Left ventricle myocardium superior (tissue), 1 donor: Measurements from ENCODE around the gene MEF2A. TPM values are rescaled to one million over a fixed set of nuclear protein-coding genes. Genes with fewer than 3 reads are reported as not detected.
"Not testable (repeated sequence)": the region's sequence is repeated elsewhere in the genome, so short reads cannot be mapped to it uniquely, and the experiment has no call there.

Experiments
- ATAC-seq: fragments of 200-7000 bp; cut with Tn5 transposase; one replicate; pipeline ENCODE4 v1.9.1; 2020; ENCODE audit warnings: mild to moderate bottlenecking, moderate library complexity
- DNase-seq: peaks from one replicate; pipeline ENCODE4 v3.0.0-alpha.2; 2020
- intact Hi-C: fragments of 100-400 bp; cut with micrococcal nuclease; formaldehyde crosslinking; loops from one replicate; pipeline ENCODE4 v1.11.0; 2022
- total RNA-seq: library from RNA; stranded (reverse); fragmentation: NEBNext Ultra II Directional; extraction: Animal tissue kit (Norgen Biotek cat#: 25700); gene quantifications from one replicate; pipeline ENCODE4 v1.2.1, GENCODE V29; 2021
- donor health status: DM: no; HTN: yes; CAD: no; lungs with severe emphysema.

MEF2A gene
- total RNA-seq, 1 donor from 2014 or later, result 160 TPM

DNA sequence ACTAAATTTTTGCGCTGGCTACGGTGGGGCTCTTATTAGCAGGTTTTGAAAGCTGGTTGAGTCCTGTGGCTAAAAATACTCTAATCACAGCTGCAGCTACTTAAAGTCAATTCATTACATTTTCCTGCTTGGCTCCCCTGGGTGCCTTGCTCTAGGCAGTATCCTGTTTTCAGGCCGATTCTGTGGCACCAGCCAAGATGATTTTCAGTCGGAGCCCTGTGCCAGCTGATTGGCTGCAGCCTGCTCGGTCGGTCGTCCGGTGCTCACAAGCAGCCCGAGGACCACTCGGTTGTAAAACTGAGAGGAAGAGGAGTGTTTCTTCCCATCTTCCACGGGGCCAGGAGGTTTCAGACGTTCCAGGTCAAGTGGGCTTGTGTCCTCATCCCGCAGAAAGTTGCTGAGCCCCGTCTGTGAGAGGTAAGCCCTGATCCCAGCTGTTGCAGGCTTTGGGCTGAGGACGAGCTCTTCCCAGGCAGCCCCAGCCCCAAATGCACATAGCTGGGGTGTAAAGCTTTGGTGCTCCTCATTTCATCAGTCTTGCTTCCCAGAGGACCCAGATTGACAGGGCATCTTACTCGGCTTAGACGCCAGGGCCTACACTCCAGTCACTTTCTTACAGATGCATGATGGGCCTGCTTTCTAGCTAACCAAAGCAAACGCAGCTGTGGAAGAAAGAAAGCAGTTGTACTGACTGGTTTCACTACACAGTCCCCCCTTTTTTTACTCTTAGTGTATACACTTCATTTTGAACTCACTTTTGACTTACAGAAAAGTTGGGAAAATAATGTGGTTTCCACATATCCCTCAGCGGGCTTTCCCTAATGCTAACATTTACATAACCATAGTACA, 151.6 kb downstream of the MEF2A start:
- intact Hi-C loops, result no loop called here
- ATAC-seq, result peak; percentile 77
- DNase-seq, result peak; percentile 61

DNA sequence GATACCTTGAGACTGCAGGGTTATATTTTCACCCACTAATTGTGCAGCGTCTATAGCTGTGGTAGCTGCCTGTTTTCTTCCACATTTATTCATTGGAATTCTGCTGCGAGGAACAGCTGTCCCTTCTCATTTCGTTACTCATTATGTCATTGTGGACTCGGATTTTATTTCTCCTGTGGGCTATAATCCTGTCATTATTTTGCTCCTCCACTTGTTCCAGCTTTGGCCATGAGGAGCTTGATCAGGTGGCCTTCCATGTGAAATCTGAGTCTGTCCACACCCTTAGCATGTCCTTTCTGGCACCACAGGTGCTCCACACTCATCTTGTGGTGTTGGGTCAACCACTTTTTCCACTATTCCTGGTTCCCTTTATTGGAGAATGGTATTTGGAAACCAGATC, 152.6 kb downstream of the MEF2A start:
- DNase-seq (no peak), ATAC-seq (peak; percentile 36)
- intact Hi-C loops, result no loop called here

DNA sequence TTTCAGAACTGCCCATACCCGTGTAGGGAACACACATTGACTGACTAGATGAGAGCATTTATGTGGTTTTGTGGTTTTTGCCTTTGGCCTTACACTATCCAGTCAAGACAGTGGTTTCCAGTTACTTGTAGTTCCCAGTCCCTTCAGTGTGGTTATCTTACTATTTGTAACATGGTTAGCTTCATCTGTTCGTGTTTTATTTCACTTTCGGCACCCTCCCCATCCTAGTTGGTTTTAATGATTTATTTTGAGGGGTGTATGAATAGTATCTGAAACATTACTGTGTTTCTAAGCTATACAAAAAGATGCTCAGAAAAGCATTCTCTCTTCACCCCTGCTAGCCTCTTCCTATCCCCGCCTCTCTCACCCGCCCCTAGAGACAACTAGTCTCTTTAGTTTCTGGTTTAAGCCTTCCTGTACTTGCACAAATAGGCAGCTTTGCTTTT, 153.3 kb downstream of the MEF2A start:
- ATAC-seq, result no peak
- intact Hi-C loops, result no loop called here

DNA sequence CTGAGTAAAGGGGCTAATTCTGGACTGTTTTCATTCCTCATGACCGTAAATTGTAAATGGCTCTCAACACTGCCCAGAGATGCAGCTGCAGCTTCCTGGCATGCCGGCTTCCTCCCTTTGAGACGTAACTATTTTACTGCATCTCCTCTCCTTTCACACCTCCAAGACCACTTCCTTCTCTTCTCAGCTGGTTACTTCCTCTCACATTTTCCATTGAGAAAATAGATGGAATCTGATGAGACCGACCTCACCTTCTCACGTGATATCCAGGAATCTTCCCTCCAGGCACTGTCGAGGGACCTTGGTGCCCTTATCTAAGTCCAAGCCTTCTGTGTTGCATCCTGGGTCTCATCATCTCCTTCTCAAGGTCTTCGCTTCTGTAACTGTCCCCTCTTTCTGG, 154.7 kb downstream of the MEF2A start:
- ATAC-seq (no peak), DNase-seq (no peak)
- intact Hi-C loops, result no loop called here

More for the DNA sequence above, 153.3 kb downstream of the MEF2A start:
- DNase-seq, result no peak

DNA sequence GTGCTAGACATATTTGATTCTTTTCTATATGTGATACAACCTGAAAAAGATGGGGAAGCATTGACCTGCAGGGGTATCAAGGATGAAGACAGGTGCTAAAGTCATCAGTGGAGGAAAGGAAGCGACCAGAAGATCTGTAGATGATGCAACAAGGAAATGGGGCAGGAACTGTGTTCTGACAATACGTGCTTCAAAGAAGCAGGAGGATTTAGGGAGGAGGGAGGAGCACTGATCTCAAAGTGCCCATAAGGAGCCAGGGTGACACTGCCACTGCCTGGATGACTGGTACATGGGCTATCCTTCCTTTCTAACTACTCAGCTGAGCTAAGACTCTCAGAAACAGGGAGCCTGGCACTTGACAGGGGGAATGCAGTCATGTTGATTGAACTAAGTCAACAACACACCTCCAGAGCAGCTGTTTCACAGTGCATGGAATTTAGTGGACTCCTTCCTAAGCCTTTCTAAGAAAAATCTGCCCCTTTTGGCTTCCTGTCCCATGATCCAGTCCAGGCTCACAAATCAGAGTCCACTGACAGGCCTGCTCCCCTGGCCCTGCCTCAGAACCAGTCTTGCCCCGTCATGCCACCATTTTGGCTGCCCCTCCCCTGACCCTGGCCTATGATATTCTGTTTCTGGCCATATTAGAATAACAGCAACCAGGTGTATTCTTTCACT, 155.5 kb downstream of the MEF2A start:
- intact Hi-C loops, result no loop called here
- DNase-seq (no peak), ATAC-seq (no peak)

DNA sequence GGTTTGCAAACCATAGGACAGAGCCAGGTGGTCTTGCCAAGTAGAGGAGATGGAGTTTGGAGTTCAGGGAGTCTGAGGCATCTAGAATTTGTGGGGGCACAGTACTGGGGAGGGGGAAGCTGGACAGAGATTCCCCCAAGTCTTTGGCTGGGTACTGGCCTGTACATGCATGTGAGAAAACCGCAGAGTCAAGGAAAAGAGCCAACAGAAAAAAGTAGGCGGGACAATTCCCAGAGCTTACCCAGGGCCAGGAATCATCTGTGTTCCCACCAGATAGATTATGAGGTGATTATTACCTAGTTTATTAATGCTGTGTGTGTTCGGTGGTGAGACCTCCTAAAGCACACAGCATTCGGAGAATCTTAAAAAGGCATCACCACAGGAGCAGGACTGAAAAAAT, 156.1 kb downstream of the MEF2A start:
- DNase-seq (no peak), ATAC-seq (no peak)
- intact Hi-C loops, result no loop called here

DNA sequence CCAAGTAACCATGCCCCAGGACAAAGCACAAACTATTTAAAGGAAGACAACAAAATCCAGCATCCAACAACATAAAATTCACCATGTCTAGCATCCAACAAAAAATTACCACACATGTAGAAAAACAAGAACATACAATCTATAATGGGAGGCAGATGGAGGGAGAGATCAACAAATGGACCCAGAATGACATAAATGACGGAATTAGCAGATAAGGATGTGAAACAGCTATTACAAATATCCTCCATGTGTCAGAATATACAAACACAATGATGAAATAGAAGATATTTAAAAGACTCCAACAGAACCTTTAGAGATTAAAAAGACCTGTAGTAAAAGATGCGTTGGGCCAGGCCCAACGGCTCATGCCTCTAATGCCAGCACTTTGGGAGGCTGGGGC, 156.6 kb downstream of the MEF2A start:
- intact Hi-C loops, result no loop called here

DNA sequence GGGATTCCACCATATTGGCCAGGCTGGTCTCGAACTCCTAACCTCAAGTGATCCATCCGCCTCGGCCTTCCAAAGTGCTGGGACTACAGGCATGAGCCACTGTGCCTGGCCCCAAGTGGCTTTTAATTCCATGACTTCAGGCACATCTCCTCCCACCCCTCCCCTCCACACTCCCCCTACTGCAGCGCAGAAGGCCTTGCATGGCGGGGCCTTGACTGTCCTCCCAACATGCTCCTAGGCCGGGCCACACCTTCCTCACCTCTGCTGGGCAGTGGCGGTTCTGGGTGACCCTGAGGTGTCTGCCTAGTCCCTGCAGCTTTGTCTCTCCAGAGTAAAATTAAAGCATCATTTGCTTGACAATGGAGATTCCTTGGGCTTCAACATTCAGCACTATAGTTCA, 160.5 kb downstream of the MEF2A start:
- ATAC-seq (no peak), DNase-seq (no peak)
- intact Hi-C loops, result no loop called here

More for the DNA sequence above, 156.6 kb downstream of the MEF2A start:
- no peak for DNase-seq
- no peak for ATAC-seq

DNA sequence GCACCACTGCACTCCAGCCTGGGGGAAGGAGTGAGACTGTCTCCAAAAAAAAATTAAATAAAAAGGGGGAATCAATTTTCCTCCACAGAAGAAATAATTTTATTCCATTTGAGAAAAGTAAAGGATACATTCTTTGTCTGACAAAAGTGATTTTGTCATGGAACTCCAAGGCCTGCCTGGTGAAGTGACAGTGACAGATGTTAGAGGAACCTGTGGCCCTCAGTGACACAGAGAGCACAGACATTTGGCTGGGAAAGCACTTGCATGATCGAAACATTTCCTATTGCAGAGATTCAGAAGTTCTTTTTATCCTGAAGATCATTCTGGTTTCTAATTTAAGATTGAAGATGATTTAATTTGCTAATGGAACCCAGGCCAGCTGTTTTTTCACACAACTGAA, 161.5 kb downstream of the MEF2A start:
- DNase-seq, result no peak
- no peak for ATAC-seq
- intact Hi-C loops, result no loop called here

DNA sequence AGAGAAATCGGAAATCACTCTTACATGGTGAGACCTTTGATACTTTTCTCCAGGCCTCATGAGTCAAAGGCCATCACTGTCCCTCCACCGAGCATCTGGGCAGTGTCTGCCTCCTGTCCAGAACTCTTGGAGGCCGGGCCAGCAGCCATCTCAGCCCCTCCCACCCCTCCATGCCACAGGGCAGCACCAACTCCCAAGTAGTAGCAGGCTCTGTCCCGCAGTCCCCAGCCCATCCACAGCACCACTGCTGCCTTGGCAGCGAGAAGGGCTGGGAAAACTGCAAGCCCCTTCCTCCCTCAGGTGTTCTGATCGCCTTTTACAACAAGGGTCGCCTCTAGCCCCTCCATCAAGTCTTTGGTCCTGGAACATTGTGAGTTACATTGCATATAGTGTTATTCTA, 161.9 kb downstream of the MEF2A start:
- DNase-seq (no peak), ATAC-seq (peak; percentile 6)
- intact Hi-C loops, result no loop called here

DNA sequence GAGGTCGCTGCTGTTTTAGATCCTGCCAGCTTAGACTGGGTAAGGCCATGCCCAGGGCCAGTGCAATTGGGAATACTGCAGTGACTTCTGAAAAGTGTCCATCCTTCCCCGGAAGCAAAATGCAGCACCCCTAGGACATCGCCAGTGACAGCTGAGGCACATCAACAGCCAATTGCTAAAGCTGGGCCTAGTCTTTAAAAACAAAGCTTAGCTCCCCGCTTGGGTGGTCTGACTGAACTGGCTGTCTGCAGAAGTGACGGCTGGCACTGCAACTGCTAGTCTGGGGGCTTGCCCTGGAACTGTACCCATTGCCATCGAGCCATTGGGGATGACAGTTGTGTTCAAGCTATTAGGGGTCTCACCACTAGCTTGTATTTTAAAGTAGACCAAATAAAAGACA, 163.1 kb downstream of the MEF2A start:
- DNase-seq (no peak), ATAC-seq (no peak)
- intact Hi-C loops, result no loop called here

DNA sequence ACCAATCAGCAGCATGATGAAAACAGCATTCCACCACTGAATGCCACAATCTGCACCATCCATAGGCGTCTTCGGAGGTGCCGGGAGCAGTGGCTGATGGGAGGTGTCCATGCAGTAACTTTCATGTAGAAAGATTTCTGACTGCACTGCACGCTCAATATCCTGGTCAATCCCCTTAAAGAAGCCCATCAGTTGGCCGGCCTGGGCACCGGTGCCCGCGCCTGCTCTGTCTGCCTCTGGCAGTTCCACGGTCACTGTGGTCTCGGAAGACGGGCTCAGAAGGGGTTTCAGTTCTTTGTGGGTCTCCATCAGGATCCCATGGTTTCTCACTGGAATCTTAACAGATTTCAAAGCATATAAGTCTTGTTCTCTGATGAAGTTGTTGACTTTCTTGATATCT, 163.5 kb downstream of the MEF2A start:
- DNase-seq (no peak), ATAC-seq (no peak)
- intact Hi-C loops, result no loop called here

DNA sequence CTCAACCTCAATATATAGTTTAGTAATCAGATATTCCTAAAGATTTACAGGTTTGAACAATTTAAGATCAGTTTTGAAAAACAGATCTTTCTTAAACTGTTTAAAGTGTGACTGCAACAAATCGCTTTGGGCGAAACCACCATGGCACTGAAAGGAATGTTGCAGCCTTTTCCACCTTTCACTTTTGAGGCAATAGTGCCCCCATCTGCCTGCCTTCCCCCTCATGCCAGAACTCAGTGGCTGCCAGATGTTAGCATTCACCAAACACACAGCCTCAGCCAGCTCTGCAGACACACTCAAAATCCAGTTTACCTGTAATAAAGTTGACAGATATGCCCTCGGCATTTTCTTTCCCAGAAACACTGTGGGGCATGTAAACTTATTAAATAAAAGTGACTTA, 164.1 kb downstream of the MEF2A start:
- peak; percentile 49 for DNase-seq
- no peak for ATAC-seq
- intact Hi-C loops, result no loop called here

DNA sequence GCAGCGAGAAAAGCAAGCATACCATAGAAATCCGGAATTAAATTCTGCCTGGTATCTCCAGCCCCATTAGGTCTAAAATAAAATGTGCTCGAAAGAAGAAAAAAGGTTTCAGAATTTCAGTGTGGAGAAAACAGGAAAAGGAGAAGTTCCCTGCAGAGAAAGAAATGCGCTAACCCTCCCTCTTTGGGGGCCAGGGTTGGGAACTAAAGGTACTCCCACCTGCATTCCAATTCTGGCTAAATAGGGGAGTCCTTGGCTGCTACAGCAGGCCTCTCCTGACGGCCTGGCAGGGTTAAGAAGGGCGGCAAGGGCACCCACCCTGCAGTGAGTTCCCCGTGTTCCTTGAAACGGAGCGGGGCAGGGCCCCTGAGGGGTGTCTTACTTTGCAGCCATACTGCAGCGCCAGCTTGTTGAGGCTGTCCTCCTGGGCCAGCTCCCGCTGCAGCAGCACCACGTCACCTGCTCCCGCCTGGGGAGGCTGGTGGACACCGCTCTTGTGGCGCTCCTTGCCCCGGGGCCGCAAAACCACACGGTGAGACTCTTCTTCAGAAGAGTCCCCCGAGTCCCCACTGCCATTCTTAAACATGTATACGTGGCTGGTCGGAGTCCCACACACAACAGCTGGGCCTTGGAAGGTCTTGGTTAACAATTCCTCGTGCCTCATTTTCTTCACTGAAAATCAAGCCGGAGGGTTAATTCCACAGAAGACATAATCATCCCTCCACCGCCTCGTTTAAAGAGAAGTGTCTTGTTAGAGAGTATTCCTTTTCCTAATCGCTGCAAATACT, 165.7 kb downstream of the MEF2A start:
- intact Hi-C loops, result no loop called here
- no peak for ATAC-seq
- peak; percentile 45 for DNase-seq

DNA sequence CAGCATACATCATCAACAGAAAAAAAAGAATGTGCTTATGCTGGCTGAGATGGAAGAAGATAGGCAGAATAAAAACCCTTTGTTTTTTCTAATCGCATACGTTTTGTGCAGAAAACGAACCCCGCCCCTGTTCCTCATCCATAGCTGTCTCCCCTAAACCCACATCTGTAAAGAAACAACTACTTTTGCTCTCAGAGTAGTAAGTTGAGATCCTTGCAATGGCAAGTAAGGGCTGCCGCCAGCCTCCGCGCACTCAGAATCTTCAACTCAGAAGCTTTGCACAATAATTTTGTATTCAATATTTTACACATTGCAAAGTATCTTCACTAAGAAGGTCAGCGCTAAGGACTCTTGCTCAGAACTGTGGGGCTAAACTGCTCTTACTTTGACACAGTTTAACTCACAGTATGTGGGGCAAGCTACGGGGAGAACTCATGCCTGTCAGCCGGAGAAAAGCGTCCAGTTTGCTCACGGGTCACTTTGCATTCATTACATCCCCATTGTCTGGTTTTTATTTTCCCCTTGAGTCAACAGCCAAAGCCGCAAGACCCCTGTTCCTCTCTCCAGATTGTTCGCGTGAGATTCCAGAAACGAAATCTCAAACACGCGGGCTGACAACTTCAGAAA, 166.5 kb downstream of the MEF2A start:
- DNase-seq (no peak), ATAC-seq (peak; percentile 11)
- intact Hi-C loops, result no loop called here

DNA sequence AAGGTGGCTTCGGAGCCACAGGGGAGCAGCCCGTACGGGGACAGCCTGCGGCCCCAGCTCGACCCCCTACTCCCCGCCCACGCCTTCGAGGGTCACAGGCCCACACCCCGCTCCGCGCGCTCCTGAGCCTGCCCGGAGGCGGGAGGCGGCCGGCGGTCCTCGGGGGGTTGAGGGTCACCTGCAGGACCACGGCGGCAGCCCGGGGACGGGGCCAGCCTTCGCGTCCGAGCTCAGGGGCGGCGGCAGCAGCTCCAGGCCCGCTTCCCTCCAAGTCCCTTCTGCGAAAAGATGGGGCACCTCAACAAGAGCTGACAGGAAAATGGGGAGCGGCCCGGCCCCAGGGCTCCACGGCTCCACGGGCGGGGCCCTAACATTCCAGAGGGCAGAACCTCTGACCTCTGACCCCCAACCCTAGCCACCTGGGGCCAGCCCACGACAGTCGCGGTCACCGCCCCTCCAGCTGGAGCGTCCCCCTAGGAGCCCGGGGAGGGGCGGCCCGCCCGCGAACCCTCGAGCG, 167.0 kb downstream of the MEF2A start:
- peak; percentile 24 for ATAC-seq
- DNase-seq, result no peak
- intact Hi-C loops, result no loop called here

DNA sequence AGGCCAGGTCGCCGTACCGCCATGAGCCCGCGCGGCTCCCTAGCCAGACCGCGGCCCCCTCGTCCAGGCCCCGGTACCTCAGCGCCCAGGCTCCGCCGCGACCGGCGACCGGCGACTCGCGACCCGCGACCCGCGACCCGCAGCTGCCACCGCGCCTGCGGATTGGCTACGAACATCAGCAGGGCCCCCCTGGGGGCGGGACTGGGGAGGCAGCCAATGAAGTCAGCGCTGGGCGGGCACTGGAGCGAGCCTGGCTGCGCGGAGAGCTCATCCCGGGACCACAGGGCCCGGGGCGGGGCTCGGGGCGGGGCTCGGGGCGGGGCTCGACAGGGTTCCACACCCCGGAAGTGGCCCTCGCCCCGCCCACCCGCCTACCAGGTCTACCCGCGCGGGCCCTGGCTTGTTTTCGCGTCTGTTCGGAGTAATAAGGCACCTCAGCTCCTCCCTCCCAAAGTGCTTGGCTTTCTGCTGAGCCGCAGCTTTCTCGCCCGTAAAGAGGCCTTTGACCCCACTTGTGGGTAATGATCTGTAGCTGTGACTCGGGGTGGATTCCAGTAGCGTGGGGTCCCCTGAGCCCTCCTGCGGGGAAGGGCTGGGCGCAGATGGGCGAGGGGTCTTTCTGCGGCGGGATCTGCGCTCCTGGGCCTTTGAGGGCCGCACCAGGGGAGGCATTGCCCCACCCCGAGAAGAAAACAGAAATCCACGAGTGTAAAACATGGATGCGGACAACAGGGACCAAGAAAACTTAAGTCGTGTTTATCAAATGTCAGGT, 167.7 kb downstream of the MEF2A start, which contains the start of gene LYSMD4:
LYSMD4 (minus strand) TSS at position 170 of the 772 bp plus-strand sequence. CDS start 1,438 bp downstream, outside the sequence.
- DNase-seq (peak; percentile 99), ATAC-seq (peak; percentile 98)
- intact Hi-C loops, result no loop called here

DNA sequence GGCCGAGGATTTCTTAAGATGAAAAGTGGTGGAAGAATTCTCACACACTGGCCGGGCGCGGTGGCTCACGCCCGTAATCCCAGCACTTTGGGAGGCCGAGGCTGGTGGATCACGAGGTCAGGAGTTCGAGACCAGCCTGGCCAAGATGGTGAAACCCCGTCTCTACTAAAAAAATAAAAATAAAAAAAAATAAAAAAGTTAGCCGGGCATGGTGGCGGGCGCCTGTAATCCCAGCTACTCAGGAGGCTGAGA, 168.2 kb downstream of the MEF2A start:
- ATAC-seq, intact Hi-C loops: not testable (repeated sequence)

DNA sequence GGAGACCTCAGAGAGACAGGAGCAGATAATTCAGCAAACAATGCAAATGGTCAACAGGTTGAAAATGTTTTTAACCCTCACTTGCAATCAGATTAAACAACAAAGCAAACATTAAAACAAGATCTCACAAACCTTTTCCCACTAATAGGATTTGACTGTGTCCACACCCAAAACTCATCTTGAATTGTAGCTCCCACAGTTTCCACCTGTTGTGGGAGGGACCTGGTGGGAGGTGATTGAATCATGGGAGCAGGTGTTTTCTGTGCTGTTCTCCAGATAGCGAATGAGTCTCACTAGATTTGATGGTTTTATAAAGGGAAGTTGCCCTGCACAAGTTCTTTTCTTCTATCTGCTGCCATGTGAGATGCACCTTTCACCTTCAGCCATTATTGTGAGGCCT, 168.8 kb downstream of the MEF2A start:
- DNase-seq (no peak), ATAC-seq (no peak)
- intact Hi-C loops, result no loop called here

More for the DNA sequence above, 168.2 kb downstream of the MEF2A start:
- DNase-seq, result not testable (repeated sequence)
